Thoracic aorta (tissue), 2 donors: Measurements from ENCODE around the gene DGKD. TPM values are rescaled to one million over a fixed set of nuclear protein-coding genes. Genes with fewer than 3 reads are reported as not detected.

ENCODE experiments used
- ATAC-seq: fragments of 150-250 bp; one replicate; pipeline ENCODE4 v1.8.0; 2017; ENCODE audit warnings: low read depth; ENCODE audit not compliant: insufficient number of reproducible peaks, low FRiP score
- DNase-seq: peaks from one replicate; pipeline ENCODE4 v3.0.0-alpha.2; 2020; ENCODE audit warnings: low spot score
- H3K27ac ChIP-seq, 2 donors: fragments of 200-600 bp; sonication (generic); 1 replicate in 1 of 2; 2 replicates in 1 of 2; pipeline ENCODE4 v1.5.1; 2016; ENCODE audit warnings: mild to moderate bottlenecking in 2 of 2, moderate library complexity in 2 of 2
- H3K27me3 ChIP-seq: fragments of 200-600 bp; sonication (generic); replicated peaks from 2 replicates; pipeline ENCODE4 v1.6.0; 2016; ENCODE audit warnings: mild to moderate bottlenecking; ENCODE audit not compliant: insufficient read depth
- H3K36me3 ChIP-seq: fragments of 200-600 bp; sonication (generic); one replicate; pipeline ENCODE4 v1.5.1; 2016
- H3K4me1 ChIP-seq, 2 donors: fragments of 200-600 bp; sonication (generic); 1 replicate in 1 of 2; 2 replicates in 1 of 2; pipeline versions ENCODE4 v1.5.1 to v1.6.0; 2016; ENCODE audit warnings: low read depth in 2 of 2, mild to moderate bottlenecking in 1 of 2; ENCODE audit not compliant: control insufficient read depth in 1 of 2
- H3K4me3 ChIP-seq: fragments of 200-600 bp; sonication (generic); 2 replicates; pipeline ENCODE4 v1.5.1; 2016; ENCODE audit warnings: mild to moderate bottlenecking
- H3K9me3 ChIP-seq: fragments of 200-600 bp; sonication (generic); 2 replicates; pipeline ENCODE4 v1.5.1; 2016
- CTCF ChIP-seq: fragments of 200-600 bp; sonication (generic); IDR thresholded peaks from one replicate; pipeline ENCODE4 v1.5.1; 2019; ENCODE audit warnings: antibody characterized with exemption
- total RNA-seq, 2 donors: library from RNA; depleted of rRNA; stranded (reverse); fragments of >200 nt; gene quantifications; one replicate each; pipeline versions ENCODE4 v1.1.0 to v1.2.3, GENCODE V29; 2016

The DGKD gene
- total RNA-seq, 2 donors from 2014 or later: 47.3 to 47.9 TPM

- ATAC-seq: no peak
- Histone ChIP-seq H3K36me3 (no peaks in the 10 kb centered on the region), H3K27me3 (no peaks in the 10 kb centered on the region), H3K4me3 (no peak overlapping the region), H3K9me3 (no peaks in the 10 kb centered on the region), H3K27ac (no peak overlapping the region), H3K4me1 (peaks cover 7 to 19% of the 10 kb centered on the region in 2 donors)
- DNase-seq: no peak
- TF ChIP-seq CTCF: no peak
Measured at GRCh38 chr2:233351423-233351822, 2.9 kb upstream of the DGKD start.

- no peak for ATAC-seq
- no peak for TF ChIP-seq CTCF
- Histone ChIP-seq H3K36me3 (no peaks in the 10 kb centered on the region), H3K9me3 (no peaks in the 10 kb centered on the region), H3K4me1 (peaks cover 10 to 27% of the 10 kb centered on the region in 2 donors), H3K4me3 (no peak overlapping the region), H3K27me3 (no peaks in the 10 kb centered on the region), H3K27ac (no peak overlapping the region)
- no peak for DNase-seq
Measured at GRCh38 chr2:233352141-233352842, 2.0 kb upstream of the DGKD start.

DNA sequence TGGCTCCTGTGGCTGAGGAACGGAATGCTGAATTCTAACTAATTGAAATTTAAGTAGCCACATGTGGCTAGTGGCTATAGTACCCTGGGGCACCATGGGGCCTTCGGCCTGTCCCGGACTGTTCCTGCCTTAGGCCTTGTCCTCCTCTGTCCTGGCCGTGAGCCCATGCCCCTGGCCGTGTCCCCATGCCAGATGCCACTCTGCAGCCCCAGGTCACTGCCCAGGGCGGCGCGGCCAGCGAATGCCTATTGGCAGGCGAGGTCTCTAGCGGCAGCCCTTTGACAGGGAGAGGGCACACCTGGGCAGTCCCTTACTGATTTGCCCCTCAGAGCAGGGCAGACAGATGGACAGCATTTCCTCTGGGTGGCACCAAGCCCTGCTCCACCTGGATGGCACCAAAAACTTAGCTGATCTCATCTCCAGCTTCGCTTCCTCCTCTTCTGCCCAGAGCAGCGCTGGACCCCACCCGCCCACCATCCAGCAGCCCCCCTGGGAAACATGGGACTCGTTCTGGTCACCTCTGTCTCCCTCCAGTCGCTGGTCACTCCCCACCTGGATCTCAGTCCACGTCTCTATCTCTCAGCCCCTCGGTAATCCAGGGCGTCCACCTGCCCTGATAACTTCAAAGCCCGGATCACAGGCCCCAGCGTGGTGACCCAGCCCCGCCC lies 1.1 kb upstream of the DGKD start:
- Histone ChIP-seq H3K9me3 (no peaks in the 10 kb centered on the region), H3K4me1 (peaks cover 10 to 31% of the 10 kb centered on the region in 2 donors), H3K27ac (peak overlapping the region in 1 of 2 donors; percentile 8), H3K36me3 (no peaks in the 10 kb centered on the region), H3K27me3 (no peaks in the 10 kb centered on the region), H3K4me3 (peak overlapping the region; percentile 75)
- no peak for TF ChIP-seq CTCF
- DNase-seq (no peak), ATAC-seq (no peak)

GRCh38 chr2:233354500-233354924 lies 218 bp downstream of the DGKD start:
- Histone ChIP-seq H3K4me3 (peak overlapping the region; percentile 90), H3K27me3 (no peaks in the 10 kb centered on the region), H3K27ac (no peak overlapping the region), H3K4me1 (peaks cover 10 to 31% of the 10 kb centered on the region in 2 donors), H3K9me3 (no peaks in the 10 kb centered on the region), H3K36me3 (no peaks in the 10 kb centered on the region)
- DNase-seq (no peak), ATAC-seq (no peak)
- TF ChIP-seq CTCF: no peak

DNA sequence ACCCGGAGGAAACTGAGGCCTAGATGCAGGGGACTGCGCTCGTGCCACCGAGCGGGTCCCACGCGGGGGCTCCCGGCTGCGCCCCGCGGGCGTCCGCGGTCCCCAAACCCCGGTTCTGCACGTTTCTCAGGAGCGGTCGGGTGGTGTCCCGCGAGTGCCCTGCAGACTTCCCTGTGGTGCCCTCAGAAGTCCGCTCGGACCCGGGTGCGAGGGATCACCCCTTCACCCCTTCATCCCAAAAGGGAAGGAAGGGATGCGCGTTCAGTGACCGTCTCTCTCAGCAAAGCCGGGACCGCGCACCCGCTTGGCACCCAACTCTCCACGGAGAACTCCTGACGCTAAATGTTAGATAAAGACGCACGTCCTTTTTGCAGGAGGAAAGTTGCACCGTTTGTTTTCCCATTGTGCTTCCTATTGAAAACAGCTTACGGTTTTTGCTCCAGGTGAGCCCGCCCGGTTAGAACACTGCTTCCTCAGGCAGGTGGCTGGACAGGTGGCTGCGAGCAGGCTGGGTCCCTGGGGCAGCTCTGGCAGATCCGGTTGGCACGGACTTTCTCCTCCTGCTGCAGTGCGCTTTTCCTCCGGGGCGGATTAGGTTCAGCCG lies 779 bp downstream of the DGKD start:
- Histone ChIP-seq H3K27ac (no peak overlapping the region), H3K9me3 (no peaks in the 10 kb centered on the region), H3K4me3 (peak overlapping the region; percentile 90), H3K4me1 (peaks cover 10 to 31% of the 10 kb centered on the region in 2 donors), H3K27me3 (no peaks in the 10 kb centered on the region), H3K36me3 (no peaks in the 10 kb centered on the region)
- no peak for DNase-seq
- no peak for ATAC-seq
- no peak for TF ChIP-seq CTCF
